ENCODE data around the gene TMEM94. TPM values are rescaled to one million over a fixed set of nuclear protein-coding genes. Genes with fewer than 3 reads are reported as not detected.

Gene TMEM94
- total and polyA plus RNA-seq, 9 of the 15 experiments (the other 6 are each of a cell fraction or from before 2014, with no cell fraction given): 0.35 to 48.1 (median 14.4) TPM

DNA sequence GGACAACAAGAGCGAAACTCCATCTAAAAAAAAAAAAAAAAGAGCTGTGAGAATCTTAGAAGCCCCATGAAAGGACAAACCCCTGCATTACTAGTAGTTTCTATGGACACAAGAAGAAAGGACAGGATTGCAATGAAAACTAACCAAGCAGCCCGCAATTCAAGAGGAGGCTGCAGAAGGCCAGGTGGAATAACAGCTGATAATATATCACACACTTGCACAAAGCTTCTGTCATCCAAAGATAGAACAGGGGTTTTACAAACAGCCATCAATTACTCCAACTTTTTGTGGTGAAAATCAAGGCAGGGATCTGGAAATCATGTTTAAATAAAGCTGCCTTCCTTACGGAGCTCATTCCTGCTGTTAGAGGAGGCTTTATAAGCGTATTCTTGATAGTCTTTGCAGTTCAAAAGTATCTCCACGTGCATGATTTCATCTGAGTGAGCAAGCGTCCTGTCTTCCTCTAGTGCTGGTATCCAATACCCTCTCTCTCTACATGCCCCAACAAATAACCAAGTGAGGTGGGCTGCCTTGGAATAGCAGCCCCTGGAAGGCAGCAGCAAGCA, 23.1 kb upstream of the TMEM94 start (continued):
- TF ChIP-seq, protein P1, sequence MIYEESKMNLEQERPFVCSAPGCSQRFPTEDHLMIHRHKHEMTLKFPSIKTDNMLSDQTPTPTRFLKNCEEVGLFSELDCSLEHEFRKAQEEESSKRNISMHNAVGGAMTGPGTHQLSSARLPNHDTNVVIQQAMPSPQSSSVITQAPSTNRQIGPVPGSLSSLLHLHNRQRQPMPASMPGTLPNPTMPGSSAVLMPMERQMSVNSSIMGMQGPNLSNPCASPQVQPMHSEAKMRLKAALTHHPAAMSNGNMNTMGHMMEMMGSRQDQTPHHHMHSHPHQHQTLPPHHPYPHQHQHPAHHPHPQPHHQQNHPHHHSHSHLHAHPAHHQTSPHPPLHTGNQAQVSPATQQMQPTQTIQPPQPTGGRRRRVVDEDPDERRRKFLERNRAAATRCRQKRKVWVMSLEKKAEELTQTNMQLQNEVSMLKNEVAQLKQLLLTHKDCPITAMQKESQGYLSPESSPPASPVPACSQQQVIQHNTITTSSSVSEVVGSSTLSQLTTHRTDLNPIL (CRISPR knock-in tag; IDR thresholded peaks at IDR 0.05): no peak
- TF ChIP-seq TEAD4 (IDR thresholded peaks at IDR 0.05; ENCODE audit: low read length) (peak; percentile 86), TEAD4 (CRISPR knock-in tag; IDR thresholded peaks at IDR 0.05; ENCODE audit: borderline replicate concordance) (no peak), SMAD1 (IDR thresholded peaks at IDR 0.05; ENCODE audit: low read depth, low read length, partially characterized antibody) (no peak), CBFA2T2 (conservative IDR thresholded peaks at IDR 0.05) (peak; percentile 87), GATAD2B (IDR thresholded peaks at IDR 0.05; ENCODE audit: borderline replicate concordance) (no peak), HDAC1 (IDR thresholded peaks at IDR 0.05) (peak in 1 of 2 experiments; percentile 78; a peak in 2 of 4 replicates), PBX2 (CRISPR knock-in tag; IDR thresholded peaks at IDR 0.05; ENCODE audit: low read depth) (no peak), PBX2 (tag; conservative IDR thresholded peaks at IDR 0.05; ENCODE audit: low read depth) (peak; percentile 26; the same call in 1 of the 2 replicates), STAT5A (IDR thresholded peaks at IDR 0.05; ENCODE audit: borderline replicate concordance, low read length) (peak; percentile 60), KLF16 (IDR thresholded peaks at IDR 0.05) (peak; percentile 65; the same call in 1 of the 2 replicates), MEIS2 (IDR thresholded peaks at IDR 0.05; ENCODE audit: partially characterized antibody) (peak; percentile 70), TCF3 (CRISPR knock-in tag; IDR thresholded peaks at IDR 0.05) (peak; percentile 92), NFIC (IDR thresholded peaks at IDR 0.05) (peak; percentile 50), EP300 (IDR thresholded peaks at IDR 0.05; ENCODE audit: low read length) (peak; percentile 59; the same call in 1 of the 2 replicates)
- TF ChIP-seq, protein P2, sequence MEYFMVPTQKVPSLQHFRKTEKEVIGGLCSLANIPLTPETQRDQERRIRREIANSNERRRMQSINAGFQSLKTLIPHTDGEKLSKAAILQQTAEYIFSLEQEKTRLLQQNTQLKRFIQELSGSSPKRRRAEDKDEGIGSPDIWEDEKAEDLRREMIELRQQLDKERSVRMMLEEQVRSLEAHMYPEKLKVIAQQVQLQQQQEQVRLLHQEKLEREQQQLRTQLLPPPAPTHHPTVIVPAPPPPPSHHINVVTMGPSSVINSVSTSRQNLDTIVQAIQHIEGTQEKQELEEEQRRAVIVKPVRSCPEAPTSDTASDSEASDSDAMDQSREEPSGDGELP (CRISPR knock-in tag; IDR thresholded peaks at IDR 0.05; ENCODE audit: borderline replicate concordance): peak; percentile 61; the same call in 1 of the 2 replicates
- TF ChIP-seq, protein P3, sequence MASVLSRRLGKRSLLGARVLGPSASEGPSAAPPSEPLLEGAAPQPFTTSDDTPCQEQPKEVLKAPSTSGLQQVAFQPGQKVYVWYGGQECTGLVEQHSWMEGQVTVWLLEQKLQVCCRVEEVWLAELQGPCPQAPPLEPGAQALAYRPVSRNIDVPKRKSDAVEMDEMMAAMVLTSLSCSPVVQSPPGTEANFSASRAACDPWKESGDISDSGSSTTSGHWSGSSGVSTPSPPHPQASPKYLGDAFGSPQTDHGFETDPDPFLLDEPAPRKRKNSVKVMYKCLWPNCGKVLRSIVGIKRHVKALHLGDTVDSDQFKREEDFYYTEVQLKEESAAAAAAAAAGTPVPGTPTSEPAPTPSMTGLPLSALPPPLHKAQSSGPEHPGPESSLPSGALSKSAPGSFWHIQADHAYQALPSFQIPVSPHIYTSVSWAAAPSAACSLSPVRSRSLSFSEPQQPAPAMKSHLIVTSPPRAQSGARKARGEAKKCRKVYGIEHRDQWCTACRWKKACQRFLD (CRISPR knock-in tag; IDR thresholded peaks at IDR 0.05): peak; percentile 41; the same call in 1 of the 2 replicates
- TF ChIP-seq, protein P4, sequence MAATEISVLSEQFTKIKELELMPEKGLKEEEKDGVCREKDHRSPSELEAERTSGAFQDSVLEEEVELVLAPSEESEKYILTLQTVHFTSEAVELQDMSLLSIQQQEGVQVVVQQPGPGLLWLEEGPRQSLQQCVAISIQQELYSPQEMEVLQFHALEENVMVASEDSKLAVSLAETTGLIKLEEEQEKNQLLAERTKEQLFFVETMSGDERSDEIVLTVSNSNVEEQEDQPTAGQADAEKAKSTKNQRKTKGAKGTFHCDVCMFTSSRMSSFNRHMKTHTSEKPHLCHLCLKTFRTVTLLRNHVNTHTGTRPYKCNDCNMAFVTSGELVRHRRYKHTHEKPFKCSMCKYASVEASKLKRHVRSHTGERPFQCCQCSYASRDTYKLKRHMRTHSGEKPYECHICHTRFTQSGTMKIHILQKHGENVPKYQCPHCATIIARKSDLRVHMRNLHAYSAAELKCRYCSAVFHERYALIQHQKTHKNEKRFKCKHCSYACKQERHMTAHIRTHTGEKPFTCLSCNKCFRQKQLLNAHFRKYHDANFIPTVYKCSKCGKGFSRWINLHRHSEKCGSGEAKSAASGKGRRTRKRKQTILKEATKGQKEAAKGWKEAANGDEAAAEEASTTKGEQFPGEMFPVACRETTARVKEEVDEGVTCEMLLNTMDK (IDR thresholded peaks at IDR 0.05; ENCODE audit: borderline replicate concordance, insufficient read depth, low read depth, low read length, poor library complexity, severe bottlenecking): no peak
